Ovary (tissue), 9 donors: ENCODE measurements around the gene FGFR3. TPM values are rescaled to one million over a fixed set of nuclear protein-coding genes. Genes with fewer than 3 reads are reported as not detected.

Experiments
- DNase-seq, 5 donors: peaks; one replicate each; pipeline ENCODE4 v3.0.0-alpha.2; 2019 to 2020
- H3K27ac ChIP-seq, 2 donors: fragments of 200-600 bp; one replicate each; pipeline versions ENCODE4 v1.5.1 to v1.8.0; 2019 to 2022
- H3K27me3 ChIP-seq: fragments of 200-600 bp; one replicate; pipeline ENCODE4 v1.8.0; 2022
- H3K36me3 ChIP-seq: fragments of 200-600 bp; sonication (generic); one replicate; pipeline ENCODE4 v1.5.1; 2019
- H3K4me1 ChIP-seq: one replicate; pipeline ENCODE4 v1.8.1; 2013; ENCODE audit warnings: mild to moderate bottlenecking, moderate library complexity; ENCODE audit not compliant: insufficient read depth
- H3K4me3 ChIP-seq: fragments of 200-600 bp; sonication (generic); one replicate; pipeline ENCODE4 v1.5.1; 2017
- H3K9me3 ChIP-seq, 2 donors: fragments of 200-600 bp in 1 of 2; sonication (generic) in 1 of 2; one replicate each; pipeline versions ENCODE4 v1.5.1 to v1.8.1; 2013 to 2019; ENCODE audit warnings: mild to moderate bottlenecking in 1 of 2, moderate library complexity in 1 of 2
- CTCF ChIP-seq, 3 donors: fragments of 450-650 bp in 2 of 3; fragments of 200-600 bp in 1 of 3; IDR thresholded peaks; one replicate each; pipeline versions ENCODE4 v1.5.1 to v1.8.0; 2016 to 2022; ENCODE audit warnings: antibody characterized with exemption in 3 of 3, mild to moderate bottlenecking in 1 of 3
- EP300 ChIP-seq: sonication (generic); formaldehyde crosslinking; IDR thresholded peaks from one replicate; pipeline ENCODE4 v1.6.1; 2017; ENCODE audit warnings: antibody characterized with exemption
- POLR2A ChIP-seq: fragments of 450-650 bp; IDR thresholded peaks from one replicate; pipeline ENCODE4 v1.6.1; 2017; ENCODE audit warnings: antibody characterized with exemption, mild to moderate bottlenecking, moderate library complexity
- WGBS, 3 donors: extraction: QIAGEN DNeasy Blood & Tissue Kit in 1 of 3; methylation state at CpG; one replicate each; pipeline versions ENCODE4 v1.1.5 to v1.1.7; 2013 to 2017; 5-methylcytosine and 5-hydroxymethylcytosine counted together
- intact Hi-C, 4 donors: fragments of 100-400 bp; cut with DNase I; formaldehyde crosslinking; loops; one replicate each; pipeline versions ENCODE4 v1.11.0 to v1.15.1; 2022 to 2023
- polyA plus RNA-seq, 2 donors: library from polyadenylated mRNA; stranded (reverse); fragments of 200-250 nt in 1 of 2; fragments of 350-450 nt in 1 of 2; fragmentation: Illumina TruSeq in 1 of 2; extraction: RNeasy Lipid Tissue Mini Kit (QIAGEN cat#74804) in 1 of 2; gene quantifications; one replicate each; pipeline ENCODE4 v1.2.3, GENCODE V29; 2013 to 2014
- total RNA-seq, 7 donors: library from RNA; depleted of rRNA in 2 of 7; stranded (reverse); fragments of >200 nt in 2 of 7; fragmentation: NEBNext Ultra II Directional in 3 of 7; extraction: Animal tissue kit (Norgen Biotek cat#: 25700) in 3 of 7; gene quantifications; one replicate each; pipeline versions ENCODE4 v1.1.0 to v1.2.4, GENCODE V29; 2016 to 2023
- donor health status: DM: no; HTN: no; CAD: no; lungs with moderate emphysema.
- donor health status: DM: no; HTN: no; CAD: no.
- donor health status: Bipolar disorder and iron deficiency.
- donor health status: DM: yes; HTN: yes; CAD: no.
- donor health status: DM: no; HTN: no; CAD: no.
- donor health status: DM: yes; HTN: yes; CAD: no.

The FGFR3 gene
- total and polyA plus RNA-seq, 9 donors = 0.12 to 9.2 (median 0.57) TPM

GRCh38 chr4:1759170-1759817 lies 33.8 kb upstream of the FGFR3 start:
- intact Hi-C loops = no loop called here
- Histone ChIP-seq H3K27me3 (no peaks in the 10 kb centered on the region), H3K9me3 (no peaks in the 10 kb centered on the region), H3K4me3 (no peak overlapping the region), H3K27ac (no peak overlapping the region), H3K36me3 (no peaks in the 10 kb centered on the region), H3K4me1 (peaks cover 2% of the 10 kb centered on the region)
- TF ChIP-seq POLR2A = no peak
- no peak for TF ChIP-seq CTCF (IDR thresholded peaks at IDR 0.05)
- no peak for TF ChIP-seq EP300
- WGBS, 3 donors = 83% methylated on average over 19 of the region's 19 CpGs
- DNase-seq = no peak

GRCh38 chr4:1759818-1760223 lies 33.3 kb upstream of the FGFR3 start:
- Histone ChIP-seq H3K36me3 (no peaks in the 10 kb centered on the region), H3K9me3 (no peaks in the 10 kb centered on the region), H3K4me3 (no peak overlapping the region), H3K27me3 (no peaks in the 10 kb centered on the region), H3K4me1 (peaks cover 2% of the 10 kb centered on the region), H3K27ac (no peak overlapping the region)
- TF ChIP-seq POLR2A (no peak), EP300 (no peak), CTCF (IDR thresholded peaks at IDR 0.05) (no peak)
- intact Hi-C loops = no loop called here
- DNase-seq = no peak
- 85 to 88% (median 85%) methylated on average over 12 to 13 of the region's 13 CpGs for WGBS, 3 donors

- 55 to 60% (median 57%) methylated on average over 19 to 25 of the region's 25 CpGs for WGBS, 3 donors
- peaks cover 2% of the 10 kb centered on the region for H3K4me1 ChIP-seq
- TF ChIP-seq CTCF (IDR thresholded peaks at IDR 0.05) (no peak), POLR2A (no peak), EP300 (no peak)
- H3K4me3 ChIP-seq = no peak overlapping the region
- no peak overlapping the region for H3K27ac ChIP-seq
- no peak for DNase-seq
- intact Hi-C loops = no loop called here
- H3K9me3 ChIP-seq = no peaks in the 10 kb centered on the region
- H3K36me3 ChIP-seq = no peaks in the 10 kb centered on the region
- H3K27me3 ChIP-seq = no peaks in the 10 kb centered on the region
Observed at GRCh38 chr4:1760521-1761071, 32.5 kb upstream of the FGFR3 start.

- Histone ChIP-seq H3K9me3 (no peaks in the 10 kb centered on the region), H3K36me3 (no peaks in the 10 kb centered on the region), H3K27me3 (no peaks in the 10 kb centered on the region), H3K4me1 (peaks cover 2% of the 10 kb centered on the region), H3K4me3 (no peak overlapping the region), H3K27ac (no peak overlapping the region)
- intact Hi-C loops = no loop called here
- TF ChIP-seq CTCF (IDR thresholded peaks at IDR 0.05) (no peak), POLR2A (no peak), EP300 (no peak)
- WGBS, 3 donors = 64 to 70% (median 65%) methylated on average over 20 to 32 of the region's 32 CpGs
- DNase-seq = no peak
Observed at GRCh38 chr4:1761130-1761689, 31.9 kb upstream of the FGFR3 start.
